HG03342 (cell line): ENCODE measurements around the gene HDGF.

Experiments used
- ATAC-seq: cut with Tn5 transposase; IDR thresholded peaks from one replicate; pipeline ENCODE4 v1.9.1; 2021; ENCODE audit warnings: mild to moderate bottlenecking, moderate library complexity; ENCODE audit not compliant: unreplicated experiment

HDGF gene

DNA sequence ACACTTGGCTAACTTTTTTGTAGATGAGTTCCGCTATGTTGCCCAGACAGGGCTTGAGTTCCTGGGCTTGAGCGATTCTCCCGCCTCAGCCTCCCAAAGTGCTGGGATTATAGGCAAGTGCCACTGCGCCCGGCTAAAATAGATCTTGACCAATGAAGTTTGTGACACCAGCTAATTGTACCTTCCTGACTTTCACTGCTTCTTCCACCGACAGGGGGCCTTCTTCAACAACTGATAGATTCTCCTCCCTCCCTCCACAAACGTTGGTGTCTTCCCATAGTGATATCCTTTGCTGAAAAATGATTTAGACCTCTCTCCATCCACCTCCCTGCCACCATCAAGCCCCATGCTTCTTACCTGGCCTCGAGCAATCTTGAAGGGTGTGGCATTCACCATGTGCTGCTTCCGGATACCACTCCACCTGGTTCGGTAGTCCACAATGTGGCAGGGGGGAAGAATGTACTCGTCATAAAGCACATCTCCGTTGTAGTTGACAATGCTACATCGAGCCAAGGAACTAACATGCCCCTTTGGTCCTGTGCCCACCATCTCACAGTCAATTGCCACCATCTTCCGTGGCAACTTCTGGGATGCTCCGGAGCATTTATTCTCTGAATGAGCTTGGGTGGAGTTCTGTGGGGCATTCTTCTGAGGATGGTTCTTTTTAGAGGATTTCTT is 24.8 kb downstream of the HDGF start:
- no peak for ATAC-seq

DNA sequence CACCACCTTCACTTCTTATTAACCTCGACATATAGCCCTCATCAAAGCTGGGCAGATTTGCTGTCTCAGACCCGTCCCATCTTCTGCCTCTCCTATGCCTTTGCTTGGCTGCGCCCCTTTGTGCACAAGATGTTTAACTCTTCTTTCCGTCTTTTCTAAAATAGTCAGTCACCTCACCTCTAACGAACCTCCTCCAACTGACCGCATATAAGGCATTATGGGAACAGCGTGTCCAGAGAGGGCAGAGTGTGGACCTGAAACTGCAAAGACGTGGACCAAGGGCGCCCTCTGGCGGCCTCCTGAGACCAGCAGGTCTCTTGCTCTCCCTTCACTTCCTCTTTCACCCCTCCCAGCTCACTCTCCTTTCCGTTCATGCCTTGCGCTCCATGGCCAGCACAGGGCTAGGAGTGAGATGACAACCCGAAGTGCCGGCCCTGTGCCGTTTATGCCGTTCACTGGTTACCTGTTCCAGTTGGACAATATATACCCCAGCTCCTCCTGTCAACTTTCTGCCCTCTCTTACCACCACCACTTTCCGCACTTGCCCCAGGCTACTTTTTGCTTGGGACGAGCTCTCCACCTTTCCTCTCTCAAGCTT is 25.7 kb downstream of the HDGF start:
- no peak for ATAC-seq

DNA sequence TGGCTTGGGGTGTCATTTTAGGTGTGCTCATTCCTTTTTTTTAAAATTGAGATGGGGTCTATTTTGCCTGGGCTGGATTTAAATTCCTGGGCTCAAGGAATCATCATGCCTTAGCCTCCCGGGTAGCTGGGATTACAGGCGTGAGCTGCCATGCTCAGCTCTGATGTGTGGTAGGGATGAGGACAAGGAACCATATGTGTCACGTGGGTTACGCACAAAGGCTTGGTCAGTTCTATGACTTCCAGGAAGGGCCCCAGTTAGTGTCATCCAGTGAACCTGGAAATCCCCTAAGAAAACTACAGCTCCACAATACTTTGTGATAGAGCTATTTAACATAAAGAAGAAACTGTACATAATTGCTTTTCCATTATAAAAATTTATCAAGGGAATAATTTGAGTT is 29.9 kb downstream of the HDGF start:
- no peak for ATAC-seq

DNA sequence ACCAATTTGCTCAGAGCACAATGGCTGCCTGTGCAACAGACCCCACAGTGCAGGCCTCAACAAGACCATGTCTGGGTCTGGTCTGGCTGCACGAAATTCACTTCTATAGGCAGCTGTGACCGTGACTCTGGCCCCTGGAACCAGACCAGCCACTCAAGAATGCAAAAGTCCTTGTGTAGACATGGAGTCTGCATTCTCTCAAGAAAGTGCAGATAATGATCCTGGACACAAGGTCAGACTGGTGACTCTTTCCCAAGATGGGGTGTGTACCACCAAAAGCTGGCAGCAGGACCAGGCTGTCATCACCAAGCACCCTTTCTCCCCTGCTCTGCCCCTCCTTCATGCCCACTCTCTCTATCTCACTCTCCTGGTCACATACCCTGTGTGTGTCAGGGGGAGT is 30.3 kb downstream of the HDGF start:
- ATAC-seq: no peak

DNA sequence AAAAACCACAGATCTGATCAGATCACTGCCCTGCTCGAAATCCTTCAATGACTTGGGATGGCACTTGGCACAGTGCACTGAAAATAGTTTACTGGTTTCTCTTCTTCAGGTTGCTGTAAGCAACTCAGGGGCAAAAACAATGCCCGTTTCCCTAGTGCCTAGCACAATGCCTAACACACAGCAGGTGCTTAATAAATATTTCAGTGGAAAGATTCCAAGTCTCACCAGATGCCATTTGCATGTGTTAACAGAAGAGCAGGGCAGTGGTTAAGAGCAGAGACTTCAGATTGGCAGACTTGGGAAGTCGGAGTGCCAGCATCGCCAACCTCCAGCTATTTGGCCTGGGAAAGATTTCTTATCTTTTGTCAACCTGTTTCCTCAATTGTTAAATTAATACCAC is 34.1 kb downstream of the HDGF start:
- ATAC-seq: no peak

DNA sequence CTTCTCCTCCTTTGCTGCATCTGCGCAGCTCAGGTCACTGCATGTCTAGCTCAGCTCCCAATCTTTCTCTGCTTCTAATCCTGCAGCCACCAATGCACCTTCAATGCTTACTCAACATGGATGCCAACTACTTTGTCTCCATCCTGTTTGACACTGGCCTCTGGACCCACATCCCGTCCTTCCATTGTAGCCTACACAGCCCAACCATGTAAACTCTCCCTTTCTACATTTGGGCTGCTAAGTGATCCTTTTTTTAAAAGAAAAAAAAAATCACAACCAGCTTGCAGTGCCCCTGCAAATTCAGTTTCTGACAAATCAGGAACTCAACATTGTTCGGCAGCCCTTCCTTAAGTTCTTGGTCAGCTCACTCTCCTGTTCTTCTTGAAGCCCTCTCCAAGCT is 36.6 kb downstream of the HDGF start:
- ATAC-seq: no peak

DNA sequence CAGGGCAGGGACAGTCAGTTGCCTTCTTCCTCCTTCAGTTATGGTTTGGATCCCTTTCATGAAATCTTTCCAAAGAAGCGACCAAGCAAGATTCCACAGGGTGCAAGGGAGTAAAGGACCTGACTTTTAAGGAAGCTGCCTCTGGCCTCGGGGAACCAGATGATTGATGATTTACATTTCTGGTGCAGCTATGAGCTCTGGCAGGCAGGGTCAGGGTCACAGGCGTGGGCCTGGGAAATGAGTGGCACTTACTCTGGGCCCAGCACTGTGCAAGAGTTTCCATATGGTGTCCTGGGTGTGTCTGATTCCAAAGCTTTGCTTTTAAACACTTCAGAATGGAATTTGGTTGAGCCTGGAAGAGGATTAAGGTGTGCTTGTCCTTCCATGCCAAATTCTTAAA is 38.8 kb downstream of the HDGF start:
- ATAC-seq: no peak

DNA sequence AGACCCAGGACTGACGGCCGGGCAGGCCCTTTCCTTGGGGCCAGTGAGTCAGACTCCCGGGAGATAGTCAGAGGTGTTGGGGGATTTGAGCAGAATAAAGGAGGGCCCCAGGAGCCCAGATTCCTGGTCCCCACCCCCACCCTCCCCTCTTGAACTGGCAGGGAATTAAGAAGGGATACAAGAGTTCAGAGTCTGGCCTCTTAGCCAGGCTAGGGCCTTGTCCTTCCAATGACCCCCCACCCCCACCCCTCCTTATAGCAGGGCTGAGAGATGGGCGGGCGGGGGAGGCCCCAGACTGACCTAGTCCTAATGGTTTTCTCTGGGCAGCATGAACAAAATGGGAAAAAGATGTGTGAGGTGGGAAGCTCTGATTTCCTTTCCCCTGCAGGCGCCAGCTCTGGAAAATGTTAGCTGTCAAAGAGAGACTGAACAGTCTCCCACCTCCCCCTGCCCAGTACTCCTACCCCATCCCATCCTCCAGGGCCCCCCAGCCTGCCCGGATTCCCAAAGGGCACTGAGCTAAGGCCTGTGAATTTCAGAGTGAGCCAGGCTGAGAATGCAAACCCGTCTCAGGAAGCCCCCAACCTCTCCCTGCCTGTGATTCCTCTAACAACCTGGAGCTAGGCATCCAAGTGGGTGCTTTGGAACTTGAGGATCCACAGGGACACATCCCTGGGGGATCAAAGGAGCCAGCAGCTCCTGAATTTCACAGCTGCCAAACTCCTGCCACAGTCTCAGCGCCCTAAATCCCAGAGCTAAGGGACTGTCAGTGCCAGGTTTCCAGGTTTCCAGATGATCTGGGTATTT is 40.3 kb downstream of the HDGF start:
- no peak for ATAC-seq

DNA sequence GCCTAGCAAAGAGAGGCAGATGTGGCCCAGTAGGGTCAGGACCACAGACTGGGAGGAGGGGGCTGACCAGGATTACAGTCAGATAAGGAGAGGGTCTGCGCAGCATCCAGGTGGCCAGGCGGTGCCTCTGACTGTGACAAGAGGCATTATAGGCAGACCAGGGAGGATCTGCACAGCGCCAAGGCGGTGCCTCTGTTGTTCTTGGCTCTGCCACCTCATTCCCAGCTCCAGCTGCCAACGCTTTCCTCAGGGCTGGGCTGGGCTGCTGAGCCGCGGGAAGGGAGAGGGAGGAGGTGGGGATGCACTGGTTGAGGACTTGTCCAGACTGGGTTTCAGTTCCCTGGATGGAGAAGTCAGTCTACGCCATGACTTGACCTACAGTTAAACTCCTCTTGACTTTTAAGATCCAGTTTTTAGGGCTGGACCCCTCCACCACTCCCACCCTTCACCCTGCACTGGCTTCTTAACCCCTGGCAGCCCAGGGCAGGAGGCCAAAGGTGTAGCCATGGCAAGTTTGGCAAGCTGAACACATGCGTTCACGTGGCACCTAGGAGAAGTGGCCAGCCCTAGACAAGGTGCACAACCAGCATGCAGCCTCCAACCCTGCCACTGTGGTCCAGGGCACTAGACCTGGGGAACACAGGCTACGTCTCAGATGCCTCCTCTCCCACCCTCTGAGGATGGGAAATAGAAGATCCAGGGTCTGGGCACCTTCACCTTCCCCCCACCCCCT is 41.6 kb downstream of the HDGF start:
- no peak for ATAC-seq

DNA sequence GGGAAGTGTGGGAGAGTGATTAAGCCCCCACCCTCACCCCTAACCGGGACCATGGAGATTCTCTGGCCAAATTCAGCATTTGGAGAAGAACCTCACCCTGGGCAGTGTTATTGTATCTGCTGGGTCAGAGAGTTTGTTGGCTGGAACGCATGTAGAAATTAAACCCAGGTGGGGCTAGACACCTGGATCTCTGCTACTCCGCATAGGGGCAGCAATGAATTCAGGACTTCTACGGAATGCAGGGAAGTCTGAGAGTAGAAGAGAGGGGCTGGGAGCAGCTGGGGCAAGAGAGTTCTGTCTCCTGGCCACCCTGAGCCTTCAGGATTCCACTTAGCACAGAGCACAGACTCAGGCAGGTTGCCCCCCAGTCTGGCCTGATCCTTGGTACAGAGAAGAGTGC is 42.4 kb downstream of the HDGF start:
- ATAC-seq: no peak

DNA sequence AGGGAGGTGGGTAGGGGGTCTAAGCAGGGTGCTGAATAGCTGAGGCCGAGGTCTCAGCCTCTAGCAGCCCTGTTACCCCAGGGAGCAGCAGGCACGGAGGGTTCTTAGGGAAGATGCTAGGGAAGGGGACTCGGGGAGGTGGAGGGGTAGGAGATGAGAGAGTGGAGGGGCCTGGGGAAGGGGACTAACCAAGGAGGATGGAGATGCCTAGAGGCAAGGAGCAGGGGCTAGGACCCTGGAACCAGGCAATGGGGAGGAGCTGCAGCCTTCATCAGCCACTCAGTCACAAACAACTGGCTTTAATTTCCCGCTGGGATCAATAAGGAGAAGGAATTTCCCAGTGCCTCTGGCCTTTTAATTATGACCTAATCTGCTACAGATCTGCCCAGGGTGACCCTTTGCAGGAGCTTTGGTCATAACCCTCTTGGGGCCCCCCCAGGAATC is 43.2 kb downstream of the HDGF start:
- ATAC-seq: no peak

DNA sequence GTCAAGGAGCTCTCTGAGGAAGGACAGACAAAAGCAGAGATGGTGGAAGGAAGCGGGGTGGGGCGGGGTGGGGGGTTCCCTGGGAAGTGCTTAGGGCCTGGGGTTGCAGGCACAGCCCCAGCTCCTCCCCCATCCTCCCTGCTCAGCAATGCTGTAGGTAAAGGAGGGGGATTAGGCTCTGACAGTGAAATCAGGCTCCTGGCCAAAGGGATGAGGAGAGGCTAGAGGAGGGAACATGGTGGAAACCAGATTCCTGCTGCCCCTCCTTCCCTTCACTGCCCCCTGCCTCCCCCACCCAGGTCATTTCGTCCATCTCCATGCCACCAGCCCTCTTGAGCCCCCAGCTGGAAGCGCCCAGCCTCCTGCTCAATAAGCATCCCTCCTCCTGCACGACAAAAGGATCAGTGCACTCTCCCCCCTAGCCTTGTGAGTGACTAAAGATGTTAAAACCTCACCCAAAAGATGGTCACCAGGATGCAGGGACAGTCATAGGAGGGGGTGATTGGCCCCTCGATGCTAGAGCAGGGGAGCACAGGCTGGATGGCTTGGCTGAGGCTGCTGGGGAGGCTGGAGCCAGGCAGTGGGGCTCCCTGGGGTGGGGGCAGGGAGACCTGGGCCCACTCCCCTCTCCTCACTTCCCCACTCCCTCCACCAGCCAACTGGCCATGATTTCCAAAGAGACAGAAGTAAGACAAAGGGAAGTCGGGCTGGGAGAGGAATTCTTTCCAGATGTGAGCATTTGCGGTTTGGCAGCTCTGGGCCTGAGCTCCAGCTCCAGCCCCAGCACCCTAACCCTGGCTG is 43.9 kb downstream of the HDGF start:
- ATAC-seq: no peak

DNA sequence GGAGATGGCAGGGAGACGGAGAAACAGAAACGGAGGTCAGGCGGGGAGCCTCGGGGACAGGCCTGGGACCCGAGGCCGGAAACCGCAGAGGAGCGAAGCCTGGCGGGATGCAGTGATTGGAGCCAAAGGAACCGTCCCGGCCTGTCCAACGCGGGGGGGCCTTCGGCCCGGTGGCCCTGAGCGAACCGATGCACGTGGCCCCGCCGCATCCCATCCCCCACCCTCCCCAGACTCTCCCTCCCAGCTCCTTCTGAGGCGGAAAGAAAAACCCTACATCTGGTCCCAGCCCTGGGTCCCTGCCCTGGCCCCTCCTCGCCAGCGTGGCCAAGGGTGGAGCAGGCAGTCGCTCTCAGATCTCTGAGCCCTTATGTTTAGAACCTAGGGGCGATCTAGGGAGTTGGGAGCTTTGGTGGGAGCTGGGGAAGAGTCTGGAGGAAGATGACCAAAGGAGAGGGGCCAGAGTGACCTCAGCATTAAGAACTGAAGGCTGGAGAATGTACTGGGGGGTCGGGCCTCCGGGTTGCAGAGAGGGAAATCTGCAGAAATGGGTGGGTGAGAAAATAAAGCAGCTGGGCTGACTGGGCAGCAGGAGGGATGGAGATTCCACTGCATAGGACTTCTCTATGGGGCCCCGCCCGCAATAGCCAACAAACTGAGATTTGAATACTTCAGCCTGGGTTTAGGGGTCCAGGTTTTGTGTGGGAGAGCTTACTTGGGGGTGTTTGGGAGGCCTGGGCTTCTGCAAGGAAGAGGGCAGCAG is 44.6 kb downstream of the HDGF start:
- no peak for ATAC-seq

DNA sequence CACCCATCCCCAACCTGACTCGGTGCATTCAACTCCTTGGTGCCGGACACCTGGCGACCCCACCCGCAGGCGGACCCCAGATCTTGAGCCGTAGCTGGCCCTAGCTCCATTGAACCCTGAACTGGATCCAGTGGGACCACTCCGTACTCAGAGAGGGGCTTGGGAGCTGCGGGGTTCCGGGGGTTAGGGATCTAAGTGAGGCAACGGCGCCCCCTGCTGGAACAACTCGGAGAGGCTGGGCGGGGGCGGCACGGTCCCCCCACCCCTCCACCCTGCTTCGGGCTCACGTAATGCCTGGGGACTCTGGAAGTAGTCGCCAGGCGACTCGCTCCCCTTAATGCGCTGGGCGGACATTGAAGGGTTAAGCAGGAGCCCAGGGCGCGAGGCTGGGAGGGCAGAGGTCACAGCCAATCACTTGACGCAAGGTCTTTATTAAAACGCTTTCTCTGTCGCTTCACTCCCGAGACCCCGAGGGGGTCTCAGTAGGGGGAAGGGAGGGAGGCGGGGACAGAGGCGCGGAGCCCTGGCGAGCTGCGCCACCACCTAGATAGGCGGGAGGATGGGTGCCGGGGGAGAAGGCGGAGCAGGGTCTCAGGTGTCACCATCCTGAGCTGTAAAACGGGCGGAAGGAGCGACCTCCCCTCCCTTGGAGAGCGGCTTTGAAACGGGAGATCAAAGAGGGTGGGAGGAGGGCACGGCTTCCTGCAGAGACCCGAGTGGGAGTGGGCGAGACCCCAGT is 45.4 kb downstream of the HDGF start:
- ATAC-seq: no peak

DNA sequence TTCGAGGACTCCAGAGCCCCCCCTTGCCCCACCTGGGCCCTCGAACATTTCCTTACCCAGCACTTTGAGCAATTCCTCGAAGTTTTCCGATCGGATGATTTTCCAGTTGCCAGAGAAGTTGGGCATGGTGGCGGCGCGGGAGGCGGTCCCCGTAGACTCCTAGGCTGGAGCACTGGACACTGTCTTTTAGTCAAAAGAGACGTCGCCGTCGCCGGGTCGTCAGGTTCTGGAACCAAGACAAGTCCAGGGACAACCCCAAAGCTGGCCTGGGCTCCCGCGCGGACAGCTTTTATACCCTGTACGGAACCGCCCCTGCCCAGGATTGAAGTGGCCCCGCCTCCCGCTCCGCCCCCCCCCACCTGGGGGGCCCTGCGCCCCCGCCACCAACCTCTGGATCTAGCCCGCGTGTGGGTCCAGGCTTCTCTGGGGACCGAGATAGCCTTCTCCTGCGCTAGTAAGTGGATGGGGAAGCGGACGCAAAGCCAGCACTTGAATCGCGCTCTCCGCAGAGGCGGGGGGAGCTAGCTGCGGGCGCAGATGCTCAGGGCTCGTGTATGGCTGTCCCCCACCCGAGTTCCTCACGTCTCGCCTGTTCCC is 46.1 kb downstream of the HDGF start, which contains the start of gene CRABP2:
TSS of gene CRABP2 (minus strand) at position 263 of the 597 bp plus-strand sequence. CDS start at position 126, 137 bp downstream.
- no peak for ATAC-seq

DNA sequence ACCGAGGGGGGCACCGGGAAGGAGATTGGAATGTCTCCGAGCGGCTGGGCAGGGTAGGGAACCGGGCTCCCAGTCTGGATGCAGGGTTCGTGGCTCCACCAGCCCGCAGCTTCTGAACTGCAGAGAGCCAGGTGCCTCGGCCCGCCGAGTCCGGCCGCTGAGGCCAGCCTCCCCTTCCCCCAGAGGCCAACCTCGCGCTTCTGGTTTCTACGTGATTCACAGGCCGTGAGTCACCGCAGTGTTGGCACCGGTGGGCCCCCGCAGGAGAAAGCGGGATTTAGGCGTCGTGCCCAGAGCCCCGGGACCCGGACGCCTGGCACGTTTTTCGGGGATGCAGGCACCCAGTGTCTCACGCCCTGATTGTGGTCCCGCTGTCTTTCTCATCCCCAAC is 46.5 kb downstream of the HDGF start:
- no peak for ATAC-seq

DNA sequence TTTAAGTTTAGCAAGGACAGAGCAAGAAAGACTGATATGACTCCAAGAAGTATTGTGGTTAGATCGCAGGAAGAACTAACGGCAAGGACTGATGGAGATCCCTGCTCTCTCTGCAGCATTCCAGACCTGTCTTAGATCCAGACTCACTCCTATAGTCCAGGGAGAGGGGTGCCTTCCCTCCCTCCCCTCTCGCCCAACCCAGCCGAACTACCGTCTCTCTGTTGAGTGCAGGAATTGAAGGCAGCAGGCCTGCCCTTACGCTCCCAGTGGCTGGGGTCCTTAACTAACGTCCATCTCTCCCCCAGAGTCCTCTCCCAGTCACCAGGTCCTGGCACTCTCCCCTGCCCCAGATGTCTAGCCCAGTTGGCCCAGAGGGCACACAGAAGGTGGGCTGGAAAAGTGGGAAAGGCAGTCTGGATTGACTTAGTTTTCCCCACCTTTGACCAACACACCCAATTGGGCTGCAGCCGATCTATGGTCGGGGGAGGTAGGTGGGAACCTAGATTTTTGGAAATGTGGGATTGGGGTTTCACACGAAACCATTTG is 47.2 kb downstream of the HDGF start:
- no peak for ATAC-seq

DNA sequence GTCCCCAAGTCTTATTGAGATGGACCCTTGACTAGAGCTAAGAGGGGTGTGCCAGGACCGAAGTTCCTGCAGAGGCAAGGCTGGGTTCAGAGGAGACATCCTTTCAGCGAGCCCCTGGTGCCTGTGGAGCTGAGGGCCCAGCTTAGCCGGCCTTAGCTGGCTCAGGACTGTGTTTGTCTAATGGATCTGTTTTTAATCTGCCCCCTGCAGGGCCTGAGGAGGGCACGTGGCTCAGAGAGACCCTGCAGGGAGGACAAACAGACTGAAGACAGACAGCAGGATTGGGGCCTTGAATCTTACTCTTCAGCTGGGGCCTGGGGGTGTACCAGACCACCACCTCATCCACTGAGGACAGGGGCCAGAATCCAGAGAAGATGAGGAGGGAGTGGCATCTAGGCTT is 47.7 kb downstream of the HDGF start:
- no peak for ATAC-seq
